Kidney (tissue), 14 donors: ENCODE results near the gene RNF31. TPM values are rescaled to one million over a fixed set of nuclear protein-coding genes. Genes with fewer than 3 reads are reported as not detected.

Source experiments
- DNase-seq, 5 donors: peaks; one replicate each; pipeline ENCODE4 v3.0.0-alpha.2; 2013 to 2020
- FAIRE-seq: peaks from 2 replicates; lab custom pipeline; 2012; peaks lifted over from hg19 to GRCh38; lab: Jason Lieb, UNC
- H3K27ac ChIP-seq, 2 donors: one replicate each; pipeline ENCODE4 v1.7.0; 2013; ENCODE audit warnings: low read depth in 2 of 2, low read length in 2 of 2, inconsistent platforms in 1 of 2
- H3K27me3 ChIP-seq: one replicate; pipeline ENCODE4 v1.7.1; 2013; ENCODE audit warnings: low read length, inconsistent platforms; ENCODE audit not compliant: control insufficient read depth, insufficient read depth
- H3K36me3 ChIP-seq, 3 donors: one replicate each; pipeline versions ENCODE4 v1.7.0 to v1.7.1; 2013; ENCODE audit warnings: low read length in 3 of 3, control low read depth in 1 of 3, inconsistent platforms in 1 of 3; ENCODE audit not compliant: insufficient read depth in 3 of 3, control insufficient read depth in 2 of 3
- H3K4me1 ChIP-seq, 3 donors: one replicate each; pipeline versions ENCODE4 v1.7.0 to v1.7.1; 2013; ENCODE audit warnings: low read length in 3 of 3, inconsistent platforms in 1 of 3, low read depth in 1 of 3; ENCODE audit not compliant: control insufficient read depth in 2 of 3, insufficient read depth in 2 of 3
- H3K4me3 ChIP-seq, 3 donors: one replicate each; pipeline versions ENCODE4 v1.7.0 to v1.8.1; 2013; ENCODE audit warnings: low read length in 3 of 3, control low read depth in 1 of 3, inconsistent platforms in 1 of 3
- H3K9ac ChIP-seq, 3 donors: one replicate each; pipeline versions ENCODE4 v1.7.0 to v1.7.1; 2013; ENCODE audit warnings: low read length in 3 of 3, control low read depth in 1 of 3, inconsistent platforms in 1 of 3
- H3K9me3 ChIP-seq, 3 donors: one replicate each; pipeline versions ENCODE4 v1.7.0 to v1.7.1; 2013; ENCODE audit warnings: low read length in 3 of 3, control low read depth in 1 of 3, inconsistent platforms in 1 of 3; ENCODE audit not compliant: control insufficient read depth in 2 of 3, insufficient read depth in 1 of 3
- intact Hi-C: fragments of 100-400 bp; cut with DNase I; formaldehyde crosslinking; loops from one replicate; pipeline ENCODE4 v1.11.1; 2022
- polyA plus RNA-seq: library from polyadenylated mRNA; stranded (reverse); fragments of 350-450 nt; fragmentation: Illumina TruSeq; extraction: RNeasy Lipid Tissue Mini Kit (QIAGEN cat#74804); gene quantifications from one replicate; pipeline ENCODE4 v1.2.3, GENCODE V29; 2014; ENCODE audit warnings: low read depth, low replicate concordance; ENCODE audit not compliant: insufficient read depth
- total RNA-seq: library from RNA; stranded (reverse); fragmentation: NEBNext Ultra II Directional; extraction: Animal tissue kit (Norgen Biotek cat#: 25700); gene quantifications from one replicate; pipeline ENCODE4 v1.2.1, GENCODE V29; 2021
- TF ChIP-seq, protein P1 (sequence below): IDR thresholded peaks from 3 replicates; pipeline ENCODE4 v1.5.1; 2012; ENCODE audit warnings: mild to moderate bottlenecking, moderate library complexity, borderline replicate concordance; ENCODE audit not compliant: insufficient read depth; ENCODE audit errors: extremely low read depth
- donor health status: control.
- donor health status: control.
- donor health status: control.
- donor health status: control.
- donor health status: control.
- donor health status: DM: yes; HTN: yes; CAD: no.
- donor health status: Normal renal cell carcinoma (clear cell type).

RNF31 gene
- total and polyA plus RNA-seq, 2 donors from 2014 or later = 64.0 to 69.0 TPM

DNA sequence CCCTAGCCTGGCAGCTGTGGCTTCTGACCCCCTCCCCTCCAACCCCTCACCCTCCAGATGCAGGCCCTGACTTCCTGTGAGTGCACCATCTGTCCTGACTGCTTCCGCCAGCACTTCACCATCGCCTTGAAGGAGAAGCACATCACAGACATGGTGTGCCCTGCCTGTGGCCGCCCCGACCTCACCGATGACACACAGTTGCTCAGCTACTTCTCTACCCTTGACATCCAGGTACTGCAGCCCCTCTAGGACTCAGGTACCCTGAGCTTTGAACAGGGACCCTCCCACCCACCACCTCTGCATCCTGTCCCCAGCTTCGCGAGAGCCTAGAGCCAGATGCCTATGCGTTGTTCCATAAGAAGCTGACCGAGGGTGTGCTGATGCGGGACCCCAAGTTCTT, 7.8 kb downstream of the RNF31 start:
- H3K36me3 ChIP-seq = peaks cover 6 to 66% (median 52%) of the 10 kb centered on the region in 3 donors
- intact Hi-C loops = no loop called here
- H3K9ac ChIP-seq = no peak overlapping the region
- H3K27me3 ChIP-seq = no peaks in the 10 kb centered on the region
- no peaks in the 10 kb centered on the region for H3K9me3 ChIP-seq
- no peaks in the 10 kb centered on the region for H3K4me1 ChIP-seq
- no peak overlapping the region for H3K4me3 ChIP-seq
- TF ChIP-seq, protein P1, sequence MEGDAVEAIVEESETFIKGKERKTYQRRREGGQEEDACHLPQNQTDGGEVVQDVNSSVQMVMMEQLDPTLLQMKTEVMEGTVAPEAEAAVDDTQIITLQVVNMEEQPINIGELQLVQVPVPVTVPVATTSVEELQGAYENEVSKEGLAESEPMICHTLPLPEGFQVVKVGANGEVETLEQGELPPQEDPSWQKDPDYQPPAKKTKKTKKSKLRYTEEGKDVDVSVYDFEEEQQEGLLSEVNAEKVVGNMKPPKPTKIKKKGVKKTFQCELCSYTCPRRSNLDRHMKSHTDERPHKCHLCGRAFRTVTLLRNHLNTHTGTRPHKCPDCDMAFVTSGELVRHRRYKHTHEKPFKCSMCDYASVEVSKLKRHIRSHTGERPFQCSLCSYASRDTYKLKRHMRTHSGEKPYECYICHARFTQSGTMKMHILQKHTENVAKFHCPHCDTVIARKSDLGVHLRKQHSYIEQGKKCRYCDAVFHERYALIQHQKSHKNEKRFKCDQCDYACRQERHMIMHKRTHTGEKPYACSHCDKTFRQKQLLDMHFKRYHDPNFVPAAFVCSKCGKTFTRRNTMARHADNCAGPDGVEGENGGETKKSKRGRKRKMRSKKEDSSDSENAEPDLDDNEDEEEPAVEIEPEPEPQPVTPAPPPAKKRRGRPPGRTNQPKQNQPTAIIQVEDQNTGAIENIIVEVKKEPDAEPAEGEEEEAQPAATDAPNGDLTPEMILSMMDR = no peak
- no peak overlapping the region for H3K27ac ChIP-seq
- DNase-seq (peak in 1 of 5 donors; percentile 40), FAIRE-seq (no peak)

- intact Hi-C loops = no loop called here
Observed at GRCh38 chr14:24156840-24157239, 9.5 kb downstream of the RNF31 start.

DNA sequence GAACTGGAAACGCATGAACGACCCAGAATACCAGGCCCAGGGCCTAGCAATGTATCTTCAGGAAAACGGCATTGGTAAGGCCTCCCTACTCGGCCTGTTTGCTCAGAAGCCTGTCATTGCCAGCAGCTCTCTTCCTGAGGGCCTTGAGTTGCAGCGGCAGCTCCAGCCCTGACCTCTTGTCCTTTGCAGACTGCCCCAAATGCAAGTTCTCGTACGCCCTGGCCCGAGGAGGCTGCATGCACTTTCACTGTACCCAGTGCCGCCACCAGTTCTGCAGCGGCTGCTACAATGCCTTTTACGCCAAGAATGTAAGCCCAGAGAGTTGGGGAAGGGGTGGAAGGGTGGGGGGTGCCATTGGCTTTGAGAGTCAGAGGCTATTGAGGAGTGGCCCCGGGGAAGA, 10.0 kb downstream of the RNF31 start:
- Histone ChIP-seq H3K4me3 (no peak overlapping the region), H3K36me3 (peaks cover 6 to 47% (median 35%) of the 10 kb centered on the region in 3 donors), H3K4me1 (peaks cover 0 to 11% (median 11%) of the 10 kb centered on the region in 3 donors), H3K9ac (no peak overlapping the region), H3K9me3 (no peaks in the 10 kb centered on the region), H3K27ac (no peak overlapping the region), H3K27me3 (no peaks in the 10 kb centered on the region)
- DNase-seq (no peak), FAIRE-seq (no peak)
- TF ChIP-seq, protein P1 = no peak
- intact Hi-C loops = no loop called here

More at GRCh38 chr14:24156840-24157239, 9.5 kb downstream of the RNF31 start:
- H3K4me3 ChIP-seq = no peak overlapping the region
- H3K9me3 ChIP-seq = no peaks in the 10 kb centered on the region
- no peaks in the 10 kb centered on the region for H3K27me3 ChIP-seq
- H3K9ac ChIP-seq = no peak overlapping the region
- TF ChIP-seq, protein P1 = no peak
- H3K36me3 ChIP-seq = peaks cover 6 to 49% (median 37%) of the 10 kb centered on the region in 3 donors
- peaks cover 0 to 7% (median 7%) of the 10 kb centered on the region in 3 donors for H3K4me1 ChIP-seq
- H3K27ac ChIP-seq = no peak overlapping the region
- DNase-seq (no peak), FAIRE-seq (no peak)
